Stimulated activated CD4-positive, alpha-beta T cell treated with anti-CD3 and anti-CD28 coated beads, Interleukin-1b, Interleukin-23, amount 100 ng/mL, for 1 hour (primary cell): ENCODE data around the gene CA14.
"Not testable (repeated sequence)": the region's sequence is repeated elsewhere in the genome, so short reads cannot be mapped to it uniquely, and the experiment has no call there.

Experiments
- DNase-seq, 2 donors: peaks; one replicate each; pipeline ENCODE4 v3.0.0-alpha.2; 2020; ENCODE audit warnings: low read depth in 2 of 2

The CA14 gene

GRCh38 chr1:150280138-150280707 lies 22.6 kb downstream of the CA14 start:
- no peak for DNase-seq

DNA sequence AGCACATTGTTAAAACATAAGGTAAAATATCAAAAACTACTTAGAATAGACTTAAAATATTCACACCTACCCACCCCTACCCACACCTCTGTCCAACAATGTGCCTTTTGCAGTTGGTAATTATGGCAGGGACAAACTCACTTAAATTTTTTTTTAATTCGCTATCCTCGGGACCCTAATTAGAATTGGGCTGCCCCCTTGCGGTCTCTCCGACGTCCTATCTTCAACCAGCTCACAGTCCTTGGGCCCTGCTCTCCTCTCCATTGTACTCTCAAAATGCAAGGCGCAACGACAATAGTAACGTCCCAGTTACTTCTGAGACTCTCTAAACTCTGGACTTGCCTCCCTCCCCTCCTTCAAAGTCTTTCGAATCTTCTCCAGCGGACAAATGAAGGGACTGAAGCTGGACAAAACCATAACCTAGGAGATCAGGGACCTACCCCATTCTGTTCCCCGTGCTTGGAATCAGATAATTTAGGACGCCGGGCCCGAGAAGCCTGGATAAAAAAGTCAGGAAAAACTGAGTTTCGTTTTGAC lies 23.7 kb downstream of the CA14 start:
- peak; percentile 15 to 35 for DNase-seq

GRCh38 chr1:150281758-150282557 lies 24.4 kb downstream of the CA14 start, which contains the start of gene CIART:
Gene CIART, plus strand, starts transcription at chr1:150282554. Its CDS starts 714 bp downstream, at chr1:150283268.
- peak; percentile 50 to 62 for DNase-seq

DNA sequence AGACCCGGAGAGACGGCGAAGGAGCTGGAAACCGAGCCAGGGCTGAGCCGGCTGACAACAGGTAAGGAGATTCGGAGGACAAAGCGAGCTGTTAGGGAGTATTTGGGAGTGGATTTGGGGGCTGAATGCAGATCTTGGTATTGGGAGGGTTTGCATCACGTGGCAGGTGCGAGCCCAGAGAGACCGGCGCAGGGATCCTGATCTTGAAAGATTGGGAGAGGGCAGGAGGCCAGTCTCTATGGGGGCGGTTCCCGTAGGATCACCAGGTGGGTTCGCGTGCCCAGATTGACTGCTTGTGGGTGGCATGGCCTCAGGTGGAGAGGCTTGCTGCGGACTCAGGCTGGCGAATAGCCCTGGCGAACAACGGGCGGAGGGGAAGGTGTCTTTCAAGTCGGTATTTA lies 25.0 kb downstream of the CA14 start:
- DNase-seq = no peak

GRCh38 chr1:150283260-150283659 lies 25.7 kb downstream of the CA14 start:
- DNase-seq = no peak

DNA sequence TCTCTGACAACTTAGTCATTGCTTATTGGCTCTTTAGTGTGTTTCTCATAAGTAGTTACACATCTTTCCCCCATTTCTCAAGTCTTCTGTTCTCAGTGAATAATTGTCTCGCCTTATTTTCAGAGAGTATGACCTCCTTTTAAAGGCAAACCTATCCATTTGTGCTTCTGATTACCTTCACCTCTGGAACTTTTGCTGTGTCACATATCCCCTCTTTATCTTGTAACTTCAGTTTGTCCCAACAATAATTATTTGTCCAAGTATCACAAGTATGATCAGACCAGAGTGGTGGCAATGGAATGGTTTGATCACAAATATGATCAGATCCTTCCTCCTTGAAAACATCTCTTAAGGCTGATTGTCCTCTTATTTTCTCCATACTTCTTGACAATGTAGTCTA lies 30.8 kb downstream of the CA14 start:
- no peak for DNase-seq

- no peak for DNase-seq
Observed at GRCh38 chr1:150288822-150289221, 31.2 kb downstream of the CA14 start.

- peak; percentile 50 to 61 for DNase-seq
Observed at GRCh38 chr1:150293433-150294253, 36.1 kb downstream of the CA14 start, which contains the start of gene MRPS21. Gene MRPS21, plus strand, starts transcription at chr1:150293861. Its CDS starts 506 bp downstream, at chr1:150294367.

GRCh38 chr1:150295476-150295875 lies 37.9 kb downstream of the CA14 start:
- no peak for DNase-seq

- no peak for DNase-seq
Observed at GRCh38 chr1:150299716-150300115, 42.1 kb downstream of the CA14 start.

- no peak for DNase-seq
Observed at GRCh38 chr1:150302338-150302737, 44.8 kb downstream of the CA14 start.

DNA sequence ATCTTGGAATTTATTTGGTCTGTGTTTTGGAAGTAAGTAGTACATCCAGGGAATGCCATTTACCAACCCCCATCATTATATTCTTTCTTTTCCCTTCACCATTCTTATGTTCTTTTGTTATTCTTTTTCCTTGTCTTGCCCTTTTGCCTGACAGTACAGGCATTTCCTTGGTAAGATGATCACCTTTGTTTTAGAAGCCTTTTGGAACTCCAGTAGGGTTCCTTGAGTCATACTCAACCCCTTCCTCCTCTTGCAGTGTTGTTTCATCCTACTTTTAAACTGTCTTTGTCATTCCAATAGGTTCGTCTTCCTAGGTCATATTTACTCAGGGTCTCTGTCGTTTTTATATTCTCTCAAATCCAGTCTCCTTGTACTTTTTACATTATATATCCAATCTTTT lies 45.3 kb downstream of the CA14 start:
- no peak for DNase-seq

DNA sequence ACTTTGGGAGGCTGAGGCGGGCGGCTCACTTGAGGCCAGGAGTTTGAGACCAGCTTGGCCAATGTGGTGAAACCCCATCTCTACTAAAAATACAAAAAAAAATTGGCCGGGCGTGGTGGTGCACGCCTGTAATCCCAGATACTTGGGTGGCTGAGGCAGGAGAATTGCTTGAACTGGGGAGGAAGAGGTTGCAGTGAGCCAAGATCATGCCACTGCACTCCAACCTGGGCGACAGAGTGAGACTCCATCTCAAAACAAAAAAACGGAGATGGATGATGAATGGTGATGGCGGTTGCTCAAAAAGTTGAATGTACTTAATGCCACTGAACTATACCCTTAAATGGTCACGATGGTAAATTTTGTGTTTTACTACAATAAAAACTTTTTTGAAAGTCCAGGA lies 51.0 kb downstream of the CA14 start:
- not testable (repeated sequence) for DNase-seq

GRCh38 chr1:150309758-150310508 lies 52.4 kb downstream of the CA14 start:
- no peak for DNase-seq

GRCh38 chr1:150311762-150312161 lies 54.2 kb downstream of the CA14 start:
- DNase-seq = no peak
